GM19099 (cell line): ENCODE results near the gene NFKBIE.

Experiments used
- POLR2A ChIP-seq: IDR thresholded peaks from 3 replicates; pipeline ENCODE4 v1.6.1; 2011; ENCODE audit warnings: low read depth; ENCODE audit not compliant: insufficient read length; ENCODE audit errors: extremely low read depth

The NFKBIE gene

GRCh38 chr6:44278774-44279697 lies 13.7 kb upstream of the NFKBIE start:
- TF ChIP-seq POLR2A, result no peak

- TF ChIP-seq POLR2A, result no peak
These were observed 13.0 kb upstream of the NFKBIE start for GRCh38 chr6:44278315-44278714.

GRCh38 chr6:44277763-44278162 lies 12.4 kb upstream of the NFKBIE start:
- TF ChIP-seq POLR2A, result no peak

- TF ChIP-seq POLR2A, result no peak
These were observed 11.6 kb upstream of the NFKBIE start for GRCh38 chr6:44276667-44277640.

GRCh38 chr6:44275749-44276648 lies 10.6 kb upstream of the NFKBIE start:
- TF ChIP-seq POLR2A, result no peak

- TF ChIP-seq POLR2A, result no peak
These were observed 10.0 kb upstream of the NFKBIE start for GRCh38 chr6:44275271-44275748.

GRCh38 chr6:44273617-44274016 lies 8.3 kb upstream of the NFKBIE start:
- TF ChIP-seq POLR2A, result no peak

- TF ChIP-seq POLR2A, result no peak
These were observed 7.7 kb upstream of the NFKBIE start for GRCh38 chr6:44272999-44273566.

- no peak for TF ChIP-seq POLR2A
These were observed 7.2 kb upstream of the NFKBIE start for GRCh38 chr6:44272529-44272928.

- TF ChIP-seq POLR2A, result no peak
These were observed 6.6 kb upstream of the NFKBIE start for GRCh38 chr6:44271914-44272313.

- TF ChIP-seq POLR2A, result no peak
These were observed 6.0 kb upstream of the NFKBIE start for GRCh38 chr6:44271406-44271723.

- no peak for TF ChIP-seq POLR2A
These were observed 5.4 kb upstream of the NFKBIE start for GRCh38 chr6:44270526-44271405.

GRCh38 chr6:44269921-44270525 lies 4.7 kb upstream of the NFKBIE start, which contains the start of gene TMEM151B:
Gene TMEM151B, plus strand, starts transcription at chr6:44270450. Its CDS starts 293 bp downstream, at chr6:44270743.
- no peak for TF ChIP-seq POLR2A
